Posterior vena cava (tissue), 2 donors: Measurements from ENCODE around the gene PCID2. TPM values are rescaled to one million over a fixed set of nuclear protein-coding genes. Genes with fewer than 3 reads are reported as not detected.

Experiments used
- DNase-seq: peaks from one replicate; pipeline ENCODE4 v3.0.0-alpha.2; 2020; ENCODE audit warnings: low spot score
- intact Hi-C, 2 donors: fragments of 100-400 bp; cut with DNase I; formaldehyde crosslinking; loops; one replicate each; pipeline versions ENCODE4 v1.14.1 to v1.14.2; 2022 to 2023
- total RNA-seq, 2 donors: library from RNA; stranded (reverse); fragmentation: NEBNext Ultra II Directional; extraction: Animal tissue kit (Norgen Biotek cat#: 25700); gene quantifications; one replicate each; pipeline ENCODE4 v1.2.1, GENCODE V29; 2021
- donor health status: DM: yes; HTN: yes; CAD: no.
- donor health status: DM: yes; HTN: yes; CAD: no.

The PCID2 gene
- total RNA-seq, 2 donors from 2014 or later = 31.4 to 32.2 TPM

DNA sequence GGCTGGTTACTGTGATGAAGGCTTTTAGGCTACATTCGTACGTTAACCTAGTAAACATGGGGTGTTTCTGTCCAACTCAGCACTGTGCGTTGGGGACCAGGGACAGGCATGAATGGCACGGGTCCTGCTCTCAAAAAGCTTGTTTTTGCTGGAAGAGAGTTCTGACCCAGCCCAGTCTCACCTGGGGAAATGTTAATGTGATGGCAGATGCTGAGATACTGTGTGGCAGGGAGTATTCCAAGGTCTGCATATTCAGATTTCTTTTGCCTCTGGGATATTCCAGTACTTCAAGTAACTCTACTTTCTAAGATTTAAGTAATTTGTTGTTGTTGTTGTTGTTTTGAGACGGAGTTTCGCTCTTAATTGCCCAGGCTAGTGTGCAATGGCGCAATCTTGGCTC is 14.6 kb upstream of the PCID2 start:
- intact Hi-C loops = no loop called here
- no peak for DNase-seq

DNA sequence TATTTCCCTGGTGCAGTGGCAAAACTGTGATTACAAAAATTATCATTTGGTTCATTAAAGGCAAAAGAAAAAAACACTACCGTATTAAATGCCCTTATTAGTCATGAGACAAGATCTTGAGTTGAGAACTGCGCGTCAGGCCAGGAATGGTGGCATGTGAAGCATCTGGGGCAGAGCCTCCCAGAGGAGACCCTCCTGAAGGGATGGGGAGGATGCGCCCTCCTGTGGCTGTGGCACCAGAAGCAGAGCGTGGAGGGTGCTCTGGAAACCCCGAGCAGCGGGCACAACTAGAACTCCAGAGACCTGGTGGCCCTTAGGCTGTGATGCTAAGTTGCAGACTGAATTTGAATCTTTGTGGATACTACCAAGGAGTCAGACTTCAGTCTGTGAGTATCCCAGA is 12.4 kb upstream of the PCID2 start:
- no peak for DNase-seq
- intact Hi-C loops = no loop called here

DNA sequence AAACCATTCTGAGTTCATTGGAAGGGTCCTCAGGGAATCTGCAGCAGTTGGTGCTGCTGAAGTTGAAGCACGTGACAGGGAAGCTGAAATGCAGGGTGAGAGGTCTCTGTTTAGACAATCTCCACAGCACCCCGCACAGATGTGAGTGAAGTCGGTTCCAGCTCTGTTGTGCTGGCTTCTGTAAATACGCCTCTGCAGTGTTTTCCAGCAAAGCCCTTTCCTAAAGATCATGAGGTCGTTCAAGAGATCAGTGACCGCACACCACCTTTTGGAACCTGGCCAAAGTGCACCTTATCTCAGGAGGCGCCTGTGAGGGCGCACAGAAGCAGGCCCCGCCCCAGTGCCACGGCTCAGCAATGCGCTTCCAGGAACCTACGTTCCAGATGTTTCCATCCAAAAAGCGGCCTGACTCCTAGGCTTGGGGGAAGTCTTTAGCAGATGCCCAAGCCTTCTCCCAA is 11.7 kb upstream of the PCID2 start:
- intact Hi-C loops = no loop called here
- DNase-seq = no peak

DNA sequence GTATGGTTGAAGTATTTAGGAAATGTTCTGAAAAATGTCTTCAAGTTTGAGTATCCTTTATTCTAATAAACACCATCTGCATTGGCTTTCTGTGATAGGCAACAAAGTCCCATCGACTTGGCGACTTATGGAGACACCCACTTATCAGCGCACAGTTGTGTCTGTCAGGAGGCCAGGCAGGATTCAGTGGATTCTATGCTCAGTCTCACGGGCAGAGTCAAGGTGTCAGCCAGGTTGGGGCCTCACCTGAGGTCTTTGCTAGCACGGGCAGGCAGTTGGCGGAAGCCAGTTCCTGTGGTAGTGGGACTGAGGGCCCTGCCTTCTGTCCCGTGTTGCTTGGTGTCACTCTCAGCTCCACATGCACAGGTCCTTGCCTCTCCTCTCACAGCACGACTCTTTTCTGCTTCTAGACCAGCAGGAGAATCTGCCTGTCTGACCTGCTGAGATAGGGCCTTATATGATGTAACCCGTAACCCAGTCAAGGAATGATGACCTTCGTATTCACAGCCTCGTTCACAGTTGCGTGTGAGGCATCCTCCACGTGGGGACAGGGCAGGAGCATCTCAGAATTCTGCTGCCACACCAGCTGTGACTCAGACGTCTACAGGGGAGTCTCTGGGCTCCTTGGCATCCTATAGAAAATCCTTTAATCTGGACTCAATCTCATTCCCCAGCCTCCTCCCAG is 10.9 kb upstream of the PCID2 start:
- no peak for DNase-seq
- intact Hi-C loops = no loop called here

DNA sequence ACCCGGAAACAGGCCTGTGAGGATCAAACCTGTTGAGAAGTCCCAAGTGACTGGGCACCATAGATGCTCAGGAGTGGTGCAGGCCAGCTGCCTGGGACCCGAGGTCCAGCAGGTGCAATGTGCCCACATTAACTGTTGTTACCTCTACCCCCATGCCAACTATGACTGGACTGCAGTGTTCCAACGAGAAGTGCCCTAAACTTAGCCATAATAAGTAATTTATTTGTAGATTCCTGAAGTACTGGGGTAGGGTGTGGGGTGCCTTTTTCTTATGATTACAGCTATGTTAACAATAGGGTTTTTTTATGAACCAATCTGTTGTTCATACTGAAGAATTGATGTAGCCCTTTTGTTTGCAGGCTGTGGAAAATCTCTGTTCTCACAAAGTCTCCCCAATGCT is 10.1 kb upstream of the PCID2 start:
- intact Hi-C loops = no loop called here
- no peak for DNase-seq

DNA sequence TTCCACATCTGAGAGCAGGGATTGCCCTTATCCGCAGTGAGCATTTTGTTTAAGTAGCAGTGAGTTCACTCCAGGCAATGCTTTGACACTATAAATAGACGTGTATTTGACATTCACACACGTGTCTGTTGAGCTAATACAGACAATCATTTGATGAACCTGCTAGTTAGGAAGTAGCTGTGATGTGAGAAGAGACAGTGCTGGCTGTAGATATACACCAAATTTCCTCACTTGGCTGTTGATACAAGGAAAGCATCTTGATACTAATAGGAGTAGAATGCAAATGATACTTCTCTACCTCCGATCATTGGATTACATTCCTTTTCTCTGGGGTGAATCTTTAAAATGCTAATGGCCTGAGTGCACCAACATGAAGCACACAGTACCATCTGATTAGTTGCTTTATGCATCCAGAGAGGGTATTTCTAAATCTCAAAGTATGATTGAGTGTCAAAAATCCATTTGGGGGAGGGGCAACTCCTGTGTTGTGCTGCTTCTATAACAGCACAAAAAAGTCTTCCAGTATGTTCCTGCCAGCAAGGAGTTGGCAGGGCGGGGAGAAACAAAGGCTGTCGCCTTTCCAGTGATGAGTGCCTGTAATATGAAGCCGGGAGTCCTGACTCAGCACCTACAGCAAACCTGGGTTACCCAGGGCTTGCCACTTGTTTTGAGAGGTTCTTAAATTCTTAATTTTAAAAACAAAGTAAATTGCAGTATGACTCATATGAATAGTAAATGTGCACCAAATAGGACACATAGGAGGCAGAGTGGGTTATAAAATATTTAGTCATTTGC is 8.0 kb upstream of the PCID2 start:
- intact Hi-C loops = no loop called here
- no peak for DNase-seq

DNA sequence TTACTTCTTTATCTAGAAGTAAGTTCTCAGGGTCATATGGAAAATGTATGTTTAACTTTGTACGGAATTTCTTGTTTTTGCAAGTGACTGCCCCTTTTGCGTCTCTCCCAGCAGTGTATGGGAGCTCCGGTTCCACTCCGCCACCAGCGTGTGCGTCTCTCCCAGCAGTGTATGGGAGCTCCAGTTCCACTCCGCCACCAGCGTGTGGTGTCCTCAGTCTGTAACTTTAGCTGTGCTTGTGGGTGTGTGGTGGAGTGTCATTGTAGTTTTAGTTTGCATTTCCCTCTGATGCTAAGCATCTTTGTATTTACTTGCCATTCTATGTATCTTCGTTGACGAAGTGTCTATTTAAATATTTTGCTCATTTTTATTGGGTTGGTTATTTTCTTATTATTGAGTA is 3.3 kb upstream of the PCID2 start:
- intact Hi-C loops = no loop called here
- DNase-seq = no peak

DNA sequence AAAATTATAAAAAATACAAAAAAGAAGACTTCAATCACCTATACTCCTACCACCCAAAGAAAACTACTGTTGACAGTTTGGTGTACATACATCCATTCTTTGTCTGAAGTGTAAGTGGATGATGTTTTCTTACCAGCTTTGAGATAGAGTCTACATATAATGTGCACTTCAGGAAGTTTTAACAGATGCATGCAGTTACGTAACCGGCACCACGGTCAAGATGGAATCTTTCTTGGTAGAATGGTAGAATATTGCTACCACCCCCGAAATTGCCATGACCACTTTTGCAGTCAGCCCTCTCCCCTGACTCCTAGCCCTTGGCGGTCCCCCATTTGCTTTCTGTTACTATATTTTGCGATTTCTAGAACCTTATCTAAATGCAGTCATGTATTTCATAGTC is 2.4 kb upstream of the PCID2 start:
- intact Hi-C loops = no loop called here
- DNase-seq = no peak

DNA sequence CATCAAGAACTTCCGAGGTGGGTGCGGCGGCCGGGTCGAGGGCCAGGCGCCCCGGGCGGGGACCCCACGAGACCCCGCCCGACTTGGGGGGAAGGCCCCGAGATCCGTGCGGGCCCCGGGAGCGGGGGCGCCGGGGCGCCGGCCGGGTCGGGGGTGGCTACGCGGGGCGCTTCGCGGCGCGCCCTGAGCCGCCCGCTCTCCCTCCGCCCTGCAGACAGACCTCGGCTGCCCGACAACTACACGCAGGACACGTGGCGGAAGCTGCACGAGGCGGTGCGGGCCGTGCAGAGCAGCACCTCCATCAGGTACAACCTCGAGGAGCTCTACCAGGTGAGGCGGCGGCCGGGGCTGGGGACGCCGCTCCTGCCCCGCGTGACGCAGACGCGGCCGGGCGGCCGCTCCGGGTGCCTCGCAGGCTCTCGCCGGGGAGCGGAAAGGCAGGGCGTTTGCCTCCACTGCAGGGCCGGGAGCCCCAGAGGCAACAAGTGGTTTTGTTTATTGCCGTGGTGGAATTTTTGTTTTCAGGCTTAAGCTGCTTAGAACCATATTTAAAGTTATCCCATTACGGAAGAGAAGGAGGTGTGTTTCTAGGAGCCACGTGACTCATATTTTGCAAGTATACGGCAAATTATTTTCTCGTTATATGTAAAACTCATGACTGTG is 1.4 kb upstream of the PCID2 start:
- DNase-seq = peak; percentile 87
- intact Hi-C loops = no loop called here

DNA sequence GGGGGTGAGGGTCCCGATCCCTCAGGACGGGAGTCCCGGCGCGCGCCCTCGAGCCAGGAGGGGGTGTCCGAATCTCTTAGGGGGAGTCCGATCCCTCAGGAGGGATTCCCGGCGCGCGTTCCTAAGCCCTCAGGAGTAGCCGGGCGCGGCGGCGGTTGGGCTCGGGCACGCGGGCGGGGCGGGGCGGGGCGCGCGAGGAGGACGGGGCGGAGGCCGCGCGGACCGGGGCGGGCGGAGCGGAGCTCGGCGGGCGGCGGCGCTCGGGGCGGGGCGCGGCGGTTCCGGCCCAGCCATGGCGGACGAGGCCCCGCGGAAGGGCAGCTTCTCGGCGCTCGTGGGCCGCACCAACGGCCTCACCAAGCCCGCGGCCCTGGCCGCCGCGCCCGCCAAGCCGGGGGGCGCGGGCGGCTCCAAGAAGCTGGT is 878 bp upstream of the PCID2 start, which contains the start of gene CUL4A:
Gene CUL4A (plus strand): TSS at position 278 of the 423 bp plus-strand sequence. CDS start 15 bp downstream, at position 293.
- intact Hi-C loops = no loop called here
- peak; percentile 93 for DNase-seq

DNA sequence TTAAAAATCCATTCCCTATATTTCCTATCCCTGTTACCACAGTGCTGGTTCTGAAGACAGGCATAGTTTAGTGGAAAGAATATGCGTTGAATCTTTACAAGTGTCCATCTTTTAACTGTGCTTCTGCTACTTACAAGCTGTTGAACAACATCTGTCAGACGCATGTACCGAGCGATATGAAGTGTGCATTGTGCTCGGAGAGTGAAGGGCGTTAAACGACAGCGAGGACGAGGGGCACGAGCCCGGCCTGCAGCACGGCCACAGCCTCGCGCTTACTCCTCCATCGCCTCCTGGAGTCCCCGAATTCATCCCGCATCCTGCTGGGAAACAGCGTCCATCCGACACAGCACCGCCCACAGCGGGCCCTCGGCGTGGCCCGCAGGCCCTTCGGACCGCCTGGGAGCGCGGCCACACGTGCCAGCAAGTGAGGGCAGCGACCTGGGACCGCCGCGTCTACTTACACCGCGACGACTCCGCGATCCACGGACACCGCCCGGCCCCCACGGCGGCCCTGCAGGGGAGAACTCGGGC is 514 bp downstream of the PCID2 start:
- intact Hi-C loops = no loop called here

DNA sequence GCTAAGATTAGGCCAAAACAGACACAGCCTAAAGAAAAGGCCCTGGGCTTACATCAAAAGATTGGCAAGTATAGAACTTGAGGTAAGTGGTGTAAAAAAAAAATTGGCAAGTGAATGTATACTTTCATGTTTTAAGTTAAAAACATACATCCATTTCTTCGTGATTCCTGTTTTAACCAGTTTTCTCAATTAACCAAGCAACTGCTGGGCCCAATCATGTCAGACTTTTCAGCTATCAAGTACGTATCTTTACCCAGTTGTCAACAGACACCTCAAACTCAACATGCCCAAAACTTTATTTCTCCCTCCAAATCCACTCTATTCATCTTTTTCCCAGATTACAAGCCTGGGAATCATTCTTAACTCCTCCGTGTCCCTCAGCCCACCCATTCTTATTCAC is 1.0 kb downstream of the PCID2 start:
- intact Hi-C loops = no loop called here
- no peak for DNase-seq

More for the DNA sequence above, 514 bp downstream of the PCID2 start:
- peak; percentile 84 for DNase-seq

DNA sequence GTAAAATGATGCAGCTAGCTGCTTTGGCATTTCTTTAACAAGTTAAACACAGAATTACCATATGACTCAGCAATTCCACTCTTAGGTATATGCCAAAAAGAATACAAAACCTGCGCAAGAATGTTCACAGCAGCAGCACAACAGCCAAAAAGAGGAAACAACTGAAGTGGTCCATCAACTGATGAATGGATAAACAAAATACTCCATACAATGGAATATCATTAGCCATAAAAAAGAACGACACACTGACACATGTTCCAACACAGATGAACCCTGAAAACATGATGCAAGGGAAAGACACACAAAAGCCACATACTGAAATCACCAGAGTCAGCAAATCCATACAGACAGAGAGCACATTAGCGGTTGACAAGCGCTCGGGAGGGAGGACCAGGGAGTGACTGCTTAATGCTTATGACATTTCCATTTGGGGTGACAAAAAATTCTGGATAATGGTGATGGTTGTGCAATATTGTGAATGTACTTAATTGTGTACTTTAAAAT is 3.0 kb downstream of the PCID2 start:
- DNase-seq = no peak
- intact Hi-C loops = no loop called here

DNA sequence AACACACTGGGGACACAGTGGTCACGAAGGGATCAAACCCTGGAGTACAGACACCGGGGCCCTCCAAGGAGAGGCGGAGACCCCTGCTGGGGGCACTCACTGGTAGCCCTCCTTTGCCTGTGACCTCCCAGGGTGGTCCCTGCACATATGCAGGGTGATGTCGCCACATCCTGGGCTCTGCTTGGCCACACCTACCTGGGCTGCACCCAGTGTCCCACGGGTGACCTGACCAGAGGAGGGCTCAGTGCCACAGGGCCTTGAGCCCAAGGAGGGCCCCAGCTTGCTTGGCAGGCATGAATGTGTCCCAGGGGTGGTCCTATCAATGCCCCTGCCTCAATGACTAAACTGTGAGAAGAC is 4.1 kb downstream of the PCID2 start:
- no peak for DNase-seq
- intact Hi-C loops = no loop called here

DNA sequence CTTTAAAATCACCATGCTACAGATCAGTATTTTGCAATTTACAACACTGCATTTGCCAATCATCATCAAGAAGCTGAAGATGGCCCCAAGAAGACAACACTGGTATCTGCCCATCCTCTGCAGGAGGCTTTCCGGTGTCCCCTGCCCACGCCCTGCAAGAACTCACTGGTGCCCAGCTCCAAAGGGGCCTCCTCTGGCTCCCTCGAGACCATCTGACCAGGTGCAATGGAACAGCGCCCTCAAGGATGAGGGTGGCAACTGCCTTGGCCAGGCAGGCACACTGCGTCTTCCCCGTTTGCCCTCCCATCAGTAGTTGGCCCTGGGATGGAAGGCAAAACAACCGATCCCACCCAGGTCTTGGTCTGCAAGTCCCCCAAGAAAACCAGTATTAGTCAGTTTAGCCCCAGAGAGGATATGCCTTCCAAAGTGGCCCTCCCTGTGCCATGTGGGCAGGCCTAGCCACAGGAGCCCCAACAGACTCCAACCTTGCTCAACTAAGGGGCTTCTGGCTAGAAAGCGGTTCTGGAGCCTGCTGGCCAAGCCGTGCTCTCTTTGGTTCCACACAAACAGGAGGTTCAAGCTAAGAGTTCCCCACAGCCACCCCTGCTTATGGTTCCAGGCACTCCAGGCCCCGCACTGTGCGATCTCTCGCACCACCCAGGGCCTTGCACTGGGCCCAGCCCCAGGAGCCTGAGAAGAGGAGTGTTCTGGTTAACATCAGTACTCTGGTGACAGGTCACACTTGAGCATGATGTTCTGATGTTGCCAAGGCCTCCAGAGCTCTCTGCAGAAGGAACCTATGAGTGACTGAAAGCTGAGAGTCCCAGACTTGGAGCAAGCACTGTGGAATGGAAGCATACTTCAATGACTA is 4.7 kb downstream of the PCID2 start:
- DNase-seq = no peak

DNA sequence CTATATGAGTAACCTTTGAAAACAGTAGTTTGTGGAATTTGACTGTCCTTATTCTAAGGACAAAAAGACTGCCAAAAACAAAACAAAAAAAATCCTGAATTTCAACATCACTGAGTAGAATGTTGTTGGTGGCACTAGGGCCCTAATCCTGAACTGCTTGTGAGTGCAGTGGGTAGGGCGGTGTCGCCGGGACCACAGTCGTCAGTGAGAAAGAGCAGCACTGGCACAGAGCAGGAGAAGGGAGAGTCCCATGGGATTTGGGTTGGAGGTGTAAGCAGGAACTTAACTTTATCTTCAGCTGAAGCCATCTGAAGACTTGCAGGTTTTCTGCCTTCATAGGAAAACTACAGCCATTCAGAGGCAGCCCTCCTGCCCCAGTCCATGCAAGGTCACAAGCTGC is 5.6 kb downstream of the PCID2 start:
- intact Hi-C loops = no loop called here
- DNase-seq = no peak

More for the DNA sequence above, 4.7 kb downstream of the PCID2 start:
- intact Hi-C loops = no loop called here

DNA sequence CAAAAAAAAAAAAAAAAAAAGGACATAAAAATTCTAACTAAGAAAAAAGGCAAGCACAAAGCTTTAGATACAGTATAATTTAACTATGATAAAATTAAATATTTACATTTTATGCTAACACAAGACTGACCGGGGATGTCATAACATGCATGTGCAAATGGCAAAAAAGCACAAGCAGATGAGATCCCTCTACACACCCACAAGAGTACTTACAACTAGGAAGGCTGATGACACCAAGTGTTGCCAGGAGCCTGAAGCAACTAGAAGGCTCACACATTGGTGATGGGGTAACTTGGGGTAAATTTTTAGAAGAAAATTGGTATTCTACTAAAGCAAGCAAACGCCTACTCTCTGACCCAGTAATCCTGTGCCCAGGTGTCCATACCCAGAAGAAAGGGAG is 6.7 kb downstream of the PCID2 start:
- intact Hi-C loops = no loop called here
- no peak for DNase-seq

DNA sequence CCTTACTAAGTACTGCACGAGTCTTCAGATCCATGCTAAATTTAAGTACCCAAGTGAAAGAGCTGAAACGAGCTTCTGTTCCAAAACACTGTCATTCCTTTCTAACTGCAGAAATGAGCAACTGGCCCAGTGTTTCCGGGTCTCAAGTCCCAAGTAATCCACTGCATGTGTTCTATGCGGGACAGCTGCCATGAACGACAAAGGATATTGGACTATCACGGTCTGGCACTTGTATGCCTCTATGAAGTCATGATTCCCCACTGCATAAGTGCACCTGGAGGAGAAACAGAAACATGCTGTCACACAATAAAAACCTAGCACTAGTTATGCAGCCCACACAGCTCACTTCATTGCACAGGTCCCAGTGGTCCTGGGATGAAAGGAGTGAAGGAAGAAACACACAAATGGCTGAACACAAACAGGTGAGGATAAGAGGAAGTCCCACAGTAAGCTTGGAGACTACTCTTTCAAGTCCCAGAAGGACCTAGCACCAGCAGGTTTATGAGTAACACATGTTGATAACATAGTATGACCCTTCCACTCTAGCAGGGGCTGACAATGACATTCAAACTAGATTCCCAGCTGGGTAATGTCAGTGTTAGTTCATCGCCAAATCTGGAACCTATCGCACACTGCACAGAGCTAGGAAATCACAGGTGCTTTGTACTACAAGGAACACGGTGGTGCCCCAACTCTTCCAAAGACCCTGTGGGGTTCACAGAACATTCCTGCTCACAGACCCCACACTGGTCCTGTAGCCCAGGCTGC is 11.3 kb downstream of the PCID2 start:
- no peak for DNase-seq
- intact Hi-C loops = no loop called here
